GM23248 (cell line): ENCODE data around the gene KNL1.

Experiments
- EZH2 ChIP-seq: fragments of 200-600 bp; sonication (generic); IDR thresholded peaks from 2 replicates; pipeline ENCODE4 v1.6.1; 2018; ENCODE audit warnings: antibody characterized with exemption, mild to moderate bottlenecking; ENCODE audit not compliant: insufficient read depth, poor library complexity, severe bottlenecking
- EZH2phosphoT487 ChIP-seq: fragments of 200-600 bp; sonication (generic); IDR thresholded peaks from 2 replicates; pipeline ENCODE4 v1.6.1; 2018; ENCODE audit warnings: antibody characterized with exemption, moderate library complexity, mild to moderate bottlenecking, low read depth; ENCODE audit not compliant: insufficient read depth

DNA sequence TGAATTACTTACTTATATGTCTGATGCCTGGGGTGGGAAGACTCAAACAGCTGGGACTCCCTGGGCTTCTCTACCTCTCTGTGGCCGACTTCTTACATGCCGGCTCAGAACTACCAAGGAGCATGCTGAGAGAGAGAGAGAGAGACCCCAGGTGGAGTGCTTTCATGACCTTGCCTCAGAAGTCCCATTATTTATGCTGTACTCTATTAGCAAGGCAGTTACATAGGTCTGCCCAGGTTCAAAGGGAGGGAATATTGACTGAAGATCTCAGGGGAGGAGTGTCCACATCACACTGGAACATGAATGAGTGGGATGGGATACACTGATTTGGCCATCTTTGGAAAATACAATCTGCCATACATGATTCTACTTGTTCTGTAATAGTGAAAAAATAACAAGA, 45.4 kb upstream of the KNL1 start:
- TF ChIP-seq EZH2: no peak
- TF ChIP-seq EZH2phosphoT487: no peak
